Measurements from ENCODE around the gene KLHL40.

Gene KLHL40

GRCh38 chr3:42661593-42662022, 23.7 kb upstream of the KLHL40 start:
- H3K4me3 ChIP-seq (ENCODE audit: low read length) = no peak overlapping the region
- no peak for DNase-seq (ENCODE audit: low read depth)
- no peak for TF ChIP-seq CTCF (conservative IDR thresholded peaks at IDR 0.05; ENCODE audit: low read depth, low read length)

GRCh38 chr3:42662037-42662812, 23.1 kb upstream of the KLHL40 start:
- H3K4me3 ChIP-seq (ENCODE audit: low read length) = no peak overlapping the region
- no peak for TF ChIP-seq CTCF (conservative IDR thresholded peaks at IDR 0.05; ENCODE audit: low read depth, low read length)
- DNase-seq (ENCODE audit: low read depth) = no peak

- no peak for DNase-seq (ENCODE audit: low read depth)
- no peak for TF ChIP-seq CTCF (conservative IDR thresholded peaks at IDR 0.05; ENCODE audit: low read depth, low read length)
Measured at GRCh38 chr3:42662813-42663535, 22.4 kb upstream of the KLHL40 start.

GRCh38 chr3:42663581-42664437, 21.5 kb upstream of the KLHL40 start:
- no peak overlapping the region for H3K4me3 ChIP-seq (ENCODE audit: low read length)
- DNase-seq (ENCODE audit: low read depth) = no peak
- no peak for TF ChIP-seq CTCF (conservative IDR thresholded peaks at IDR 0.05; ENCODE audit: low read depth, low read length)

More at GRCh38 chr3:42662813-42663535, 22.4 kb upstream of the KLHL40 start:
- H3K4me3 ChIP-seq (ENCODE audit: low read length) = no peak overlapping the region

- H3K4me3 ChIP-seq (ENCODE audit: low read length) = no peak overlapping the region
- no peak for TF ChIP-seq CTCF (conservative IDR thresholded peaks at IDR 0.05; ENCODE audit: low read depth, low read length)
- DNase-seq (ENCODE audit: low read depth) = no peak
Measured at GRCh38 chr3:42664438-42664803, 20.9 kb upstream of the KLHL40 start.

- no peak for DNase-seq (ENCODE audit: low read depth)
- TF ChIP-seq CTCF (conservative IDR thresholded peaks at IDR 0.05; ENCODE audit: low read depth, low read length) = no peak
- no peak overlapping the region for H3K4me3 ChIP-seq (ENCODE audit: low read length)
Measured at GRCh38 chr3:42665050-42665878, 20.1 kb upstream of the KLHL40 start.
